Activated CD4-positive, alpha-beta T cell treated with anti-CD3 and anti-CD28 coated beads, Interleukin-2, amount 50 U/mL, for 16 hours (primary cell): ENCODE data around the gene TWF2.

Source experiments
- DNase-seq: peaks from one replicate; pipeline ENCODE4 v3.0.0-alpha.2; 2020

TWF2 gene

GRCh38 chr3:52237006-52237656 lies 1.8 kb downstream of the TWF2 start:
- no peak for DNase-seq

GRCh38 chr3:52236424-52236886 lies 2.5 kb downstream of the TWF2 start:
- DNase-seq: no peak

- no peak for DNase-seq
These were observed 4.2 kb downstream of the TWF2 start for GRCh38 chr3:52234516-52235447.

- DNase-seq: no peak
These were observed 5.0 kb downstream of the TWF2 start for GRCh38 chr3:52233968-52234367.

GRCh38 chr3:52233108-52233591 lies 5.8 kb downstream of the TWF2 start:
- DNase-seq: no peak

GRCh38 chr3:52232279-52233107 lies 6.5 kb downstream of the TWF2 start:
- no peak for DNase-seq

- DNase-seq: peak; percentile 86
These were observed 7.3 kb downstream of the TWF2 start for GRCh38 chr3:52231502-52232278.

GRCh38 chr3:52230889-52231499 lies 8.0 kb downstream of the TWF2 start:
- DNase-seq: no peak

- DNase-seq: no peak
These were observed 8.5 kb downstream of the TWF2 start for GRCh38 chr3:52230461-52230860.

GRCh38 chr3:52229656-52230055 lies 9.3 kb downstream of the TWF2 start:
- DNase-seq: no peak

- DNase-seq: no peak
These were observed 10.1 kb downstream of the TWF2 start for GRCh38 chr3:52228751-52229291.

GRCh38 chr3:52228266-52228665 lies 10.7 kb downstream of the TWF2 start:
- DNase-seq: no peak

GRCh38 chr3:52227766-52228165 lies 11.2 kb downstream of the TWF2 start:
- no peak for DNase-seq

GRCh38 chr3:52227117-52227516 lies 11.8 kb downstream of the TWF2 start:
- DNase-seq: no peak

GRCh38 chr3:52226229-52226817 lies 12.6 kb downstream of the TWF2 start:
- DNase-seq: no peak

- no peak for DNase-seq
These were observed 13.3 kb downstream of the TWF2 start, which contains the start of gene TLR9 for GRCh38 chr3:52225452-52226228. Gene TLR9 (minus strand): TSS chr3:52225645. CDS start chr3:52225529, 116 bp downstream.

GRCh38 chr3:52223449-52224408 lies 15.2 kb downstream of the TWF2 start:
- no peak for DNase-seq

- DNase-seq: no peak
These were observed 16.4 kb downstream of the TWF2 start for GRCh38 chr3:52222319-52223221.
